H1 (cell line): ENCODE data around the gene MRAP. TPM values are rescaled to one million over a fixed set of nuclear protein-coding genes. Genes with fewer than 3 reads are reported as not detected.

Experiments
- CTCF ChIA-PET: fragments of 300-600 bp; sonication (Branson Sonifier 250); formaldehyde crosslinking; loops from one replicate; lab custom pipeline; 2021; ENCODE audit not compliant: partially characterized antibody; lab: Charles Lee
- POLR2A ChIA-PET: fragments of 300-600 bp; sonication (Branson Sonifier 250); formaldehyde crosslinking; loops from one replicate; lab custom pipeline; 2021; ENCODE audit warnings: inconsistent platforms; ENCODE audit not compliant: partially characterized antibody; lab: Charles Lee
- DNase-seq, 2 experiments: peaks; one replicate each; pipeline versions ENCODE4 v3.0.0 to v3.0.0-alpha.2; 2010 to 2022; ENCODE audit warnings: low spot score in 2 of 2, low read depth in 1 of 2, mixed read lengths in 1 of 2
- FAIRE-seq: peaks from 2 replicates; lab custom pipeline; 2011; peaks lifted over from hg19 to GRCh38; lab: Jason Lieb, UNC
- H2AFZ ChIP-seq: 2 replicates; pipeline ENCODE4 v1.8.1; 2012; ENCODE audit warnings: low read length, inconsistent platforms
- H2AK5ac ChIP-seq: 2 replicates; pipeline ENCODE4 v1.6.1; 2013; ENCODE audit warnings: low read depth, low read length
- H2BK120ac ChIP-seq: replicated peaks from 2 replicates; pipeline ENCODE3; 2013; ENCODE audit warnings: low read depth, low read length, inconsistent platforms
- H2BK12ac ChIP-seq: 2 replicates; pipeline ENCODE4 v1.6.1; 2013; ENCODE audit warnings: low read depth, low read length
- H2BK15ac ChIP-seq: 2 replicates; pipeline ENCODE4 v1.6.1; 2013; ENCODE audit warnings: low read length
- H2BK20ac ChIP-seq: 2 replicates; pipeline ENCODE4 v1.6.1; 2013; ENCODE audit warnings: low read length
- H2BK5ac ChIP-seq: 2 replicates; pipeline ENCODE4 v1.6.1; 2013; ENCODE audit warnings: low read depth, low read length
- H3K14ac ChIP-seq: 2 replicates; pipeline ENCODE4 v1.6.1; 2013; ENCODE audit warnings: inconsistent platforms; ENCODE audit not compliant: insufficient read length
- H3K18ac ChIP-seq: 2 replicates; pipeline ENCODE4 v1.6.1; 2013; ENCODE audit warnings: low read length; ENCODE audit errors: extremely low read depth
- H3K23ac ChIP-seq: 2 replicates; pipeline ENCODE4 v1.6.1; 2013; ENCODE audit warnings: inconsistent platforms; ENCODE audit not compliant: insufficient read length
- H3K23me2 ChIP-seq: 2 replicates; pipeline ENCODE4 v1.6.1; 2013; ENCODE audit warnings: low read depth, low read length
- H3K27ac ChIP-seq: 2 replicates; pipeline ENCODE4 v1.6.1; 2011; ENCODE audit warnings: low read depth, low read length, inconsistent platforms
- H3K27me3 ChIP-seq, 4 experiments: replicated peaks in 1 of 4; 1 replicate in 1 of 4; 2 replicates in 3 of 4; pipeline versions ENCODE4 v1.6.1 to v1.8.1; 2011 to 2013; ENCODE audit warnings: low read length in 3 of 4, mild to moderate bottlenecking in 3 of 4, inconsistent platforms in 2 of 4, mixed read lengths in 2 of 4, moderate library complexity in 1 of 4; ENCODE audit not compliant: control insufficient read depth in 3 of 4, insufficient read depth in 3 of 4; ENCODE audit errors: extremely low read depth in 1 of 4
- H3K36me3 ChIP-seq, 4 experiments: 2 replicates each; pipeline versions ENCODE4 v1.6.1 to v1.8.1; 2011 to 2013; ENCODE audit warnings: mild to moderate bottlenecking in 4 of 4, low read length in 3 of 4, moderate library complexity in 2 of 4, control low read depth in 1 of 4, inconsistent platforms in 1 of 4; ENCODE audit not compliant: insufficient read depth in 4 of 4, control insufficient read depth in 2 of 4
- H3K4ac ChIP-seq: replicated peaks from 2 replicates; pipeline ENCODE3; 2013; ENCODE audit warnings: low read length, low read depth, mixed read lengths, inconsistent platforms; ENCODE audit not compliant: insufficient read length
- H3K4me1 ChIP-seq, 4 experiments: replicated peaks in 1 of 4; 1 replicate in 1 of 4; 2 replicates in 3 of 4; pipeline versions ENCODE4 v1.6.1 to v1.8.1; 2011 to 2013; ENCODE audit warnings: low read length in 3 of 4, inconsistent platforms in 2 of 4, mixed read lengths in 1 of 4; ENCODE audit not compliant: insufficient read depth in 4 of 4, control insufficient read depth in 3 of 4
- H3K4me2 ChIP-seq, 2 experiments: 2 replicates each; pipeline versions ENCODE4 v1.6.1 to v1.8.1; 2011 to 2013; ENCODE audit warnings: low read depth in 2 of 2, low read length in 2 of 2, control low read depth in 1 of 2, inconsistent platforms in 1 of 2, mild to moderate bottlenecking in 1 of 2; ENCODE audit not compliant: insufficient read depth in 1 of 2
- H3K4me3 ChIP-seq, 4 experiments: fragments of 200-600, 300-600 bp in 1 of 4; sonication (generic), shearing (Covaris generic), sonication (Bioruptor Twin) in 1 of 4; 2 replicates each; pipeline versions ENCODE4 v1.5.1 to v1.8.1; 2011 to 2016; ENCODE audit warnings: low read length in 4 of 4, low read depth in 3 of 4, control low read depth in 2 of 4, inconsistent platforms in 2 of 4, mild to moderate bottlenecking in 2 of 4, mixed read lengths in 1 of 4, moderate library complexity in 1 of 4; ENCODE audit not compliant: insufficient read depth in 2 of 4; ENCODE audit errors: extremely low read depth in 1 of 4
- H3K56ac ChIP-seq: replicated peaks from 2 replicates; pipeline ENCODE3; 2013; ENCODE audit warnings: low read depth, mild to moderate bottlenecking, mixed read lengths, low read length, inconsistent platforms; ENCODE audit not compliant: insufficient read length
- H3K79me1 ChIP-seq: 2 replicates; pipeline ENCODE4 v1.6.1; 2013; ENCODE audit warnings: low read depth, low read length, control low read depth
- H3K79me2 ChIP-seq, 2 experiments: 2 replicates each; pipeline versions ENCODE4 v1.6.1 to v1.8.1; 2012 to 2013; ENCODE audit warnings: low read length in 2 of 2, mild to moderate bottlenecking in 2 of 2, inconsistent platforms in 1 of 2; ENCODE audit not compliant: insufficient read depth in 2 of 2, control insufficient read depth in 1 of 2
- H3K9ac ChIP-seq, 4 experiments: replicated peaks in 1 of 4; 1 replicate in 1 of 4; 2 replicates in 3 of 4; pipeline versions ENCODE4 v1.6.1 to v1.8.1; 2011 to 2013; ENCODE audit warnings: low read depth in 3 of 4, low read length in 3 of 4, control low read depth in 2 of 4, mild to moderate bottlenecking in 2 of 4, moderate library complexity in 2 of 4, inconsistent platforms in 1 of 4; ENCODE audit errors: extremely low read depth in 1 of 4
- H3K9me3 ChIP-seq, 2 experiments: 2 replicates each; pipeline versions ENCODE4 v1.6.1 to v1.8.1; 2012 to 2013; ENCODE audit warnings: mild to moderate bottlenecking in 2 of 2, moderate library complexity in 2 of 2, control low read depth in 1 of 2, inconsistent platforms in 1 of 2, low read depth in 1 of 2, low read length in 1 of 2, mixed read lengths in 1 of 2; ENCODE audit not compliant: insufficient read depth in 2 of 2
- H4K20me1 ChIP-seq, 2 experiments: replicated peaks in 1 of 2; 2 replicates each; pipeline versions ENCODE3 to v1.8.1; 2011 to 2013; ENCODE audit warnings: inconsistent platforms in 2 of 2, low read length in 2 of 2, mild to moderate bottlenecking in 1 of 2; ENCODE audit not compliant: insufficient read depth in 2 of 2, control insufficient read depth in 1 of 2
- H4K5ac ChIP-seq: 2 replicates; pipeline ENCODE4 v1.6.1; 2013; ENCODE audit warnings: low read length, low read depth, mixed read lengths, inconsistent platforms; ENCODE audit not compliant: insufficient read length
- H4K8ac ChIP-seq: 2 replicates; pipeline ENCODE4 v1.8.0; 2013; ENCODE audit warnings: mild to moderate bottlenecking, moderate library complexity, low read length, inconsistent platforms; ENCODE audit not compliant: insufficient read depth; ENCODE audit errors: extremely low read depth
- H4K91ac ChIP-seq: replicated peaks from 2 replicates; pipeline ENCODE3; 2013; ENCODE audit warnings: low read length, mixed read lengths, inconsistent platforms; ENCODE audit not compliant: insufficient read length
- KDM1A ChIP-seq: fragments of 200-600, 300-600 bp; sonication (generic); IDR thresholded peaks from 2 replicates; pipeline ENCODE4 v1.7.1; 2016; ENCODE audit warnings: mild to moderate bottlenecking, low read length, borderline replicate concordance
- SP1 ChIP-seq: IDR thresholded peaks from 2 replicates; pipeline ENCODE4 v1.6.1; 2011; ENCODE audit warnings: low read depth, low read length
- WGBS, 2 experiments: shearing (Covaris generic) in 1 of 2; methylation state at CpG; one replicate each; pipeline versions ENCODE4 v1.1.6 to v1.1.7; 2013 to 2015; ENCODE audit warnings: low lambda C conversion rate in 2 of 2, mixed read lengths in 2 of 2, inconsistent platforms in 1 of 2, low coverage in 1 of 2, missing lambda C conversion rate in 1 of 2; ENCODE audit not compliant: insufficient replicate concordance in 2 of 2, insufficient coverage in 1 of 2, insufficient read length in 1 of 2; ENCODE audit errors: extremely low coverage in 1 of 2, missing lambda C conversion rate in 1 of 2; 5-methylcytosine and 5-hydroxymethylcytosine counted together
- polyA plus RNA-seq, 7 experiments: library from polyadenylated mRNA; depleted of rRNA in 3 of 7; stranded (reverse) in 5 of 7; unstranded in 2 of 7; fragments of >200 nt in 5 of 7; fragments of 200-250 nt in 2 of 7; gene quantifications; 1 replicate in 5 of 7; 2 replicates in 1 of 7; 4 replicates in 1 of 7; pipeline versions ENCODE4 v1.2.1 to v1.2.3, GENCODE V29; 2011 to 2013; ENCODE audit warnings: missing spikeins in 2 of 7, mixed read lengths in 2 of 7
- total RNA-seq: library from RNA; stranded (reverse); fragmentation: NEBNext Ultra II Directional; extraction: Animal tissue kit (Norgen Biotek cat#: 25700); gene quantifications from 2 replicates; pipeline ENCODE4 v1.2.1, GENCODE V29; 2021

Gene MRAP
- total and polyA plus RNA-seq, 2 of the 8 experiments (the other 6 are each of a cell fraction or from before 2014, with no cell fraction given): not detected

- no peak for DNase-seq
- WGBS, 2 experiments: 18% methylated on average over 10 of the region's 10 CpGs; no CpG with 5 or more reads in 1 of the 2 experiments
- H3K27ac ChIP-seq: peak overlapping the region; percentile 24; the same call in 1 of the 2 replicates
- no peak overlapping the region for H2BK12ac ChIP-seq
- H2BK15ac ChIP-seq: no peak overlapping the region
- no peak overlapping the region for H3K14ac ChIP-seq
- no peak overlapping the region for H2BK120ac ChIP-seq
- H4K91ac ChIP-seq: no peak overlapping the region
- H3K36me3 ChIP-seq: peaks cover 0 to 5% (median 0%) of the 10 kb centered on the region in 4 experiments; a peak in 1 of 8 replicates
- ChIA-PET POLR2A (no interaction called here), CTCF (interaction anchor here (1.1 kb wide), 1 partner anchor 27 kb away, joined by 3 read pairs; no protein-coding TSS in a partner anchor)
- H2BK5ac ChIP-seq: peak overlapping the region; percentile 6; the same call in 1 of the 2 replicates
- H3K4ac ChIP-seq: no peak overlapping the region
- H3K9ac ChIP-seq: peak overlapping the region in 3 of 4 experiments; percentile 58 to 79 (median 62); a peak in 6 of 7 replicates
- no peak overlapping the region for H2BK20ac ChIP-seq
- H3K4me1 ChIP-seq: peaks cover 0 to 2% (median 0%) of the 10 kb centered on the region in 4 experiments; a peak in 4 of 7 replicates
- no peaks in the 10 kb centered on the region for H3K27me3 ChIP-seq
- H3K56ac ChIP-seq: no peak overlapping the region
- H4K8ac ChIP-seq: no peak overlapping the region; the same call in 1 of the 2 replicates
- peak overlapping the region; percentile 70 to 89 for H3K4me2 ChIP-seq
- H4K5ac ChIP-seq: peak overlapping the region; percentile 74
- peaks cover 3 to 27% of the 10 kb centered on the region in 2 experiments for H3K79me2 ChIP-seq
- TF ChIP-seq SP1: no peak
- TF ChIP-seq KDM1A: peak; percentile 7; the same call in 1 of the 2 replicates
- H2AFZ ChIP-seq: peak overlapping the region; percentile 97; the same call in 1 of the 2 replicates
- H3K4me3 ChIP-seq: peak overlapping the region; percentile 66 to 96 (median 92)
- no peaks in the 10 kb centered on the region for H4K20me1 ChIP-seq
- H3K9me3 ChIP-seq: no peaks in the 10 kb centered on the region
- no peak overlapping the region for H2AK5ac ChIP-seq
- H3K23ac ChIP-seq: no peak overlapping the region
- H3K79me1 ChIP-seq: 0 out of 2 replicates have a peak, but pooled peaks cover 2% of the 10 kb centered on the region
- no peaks in the 10 kb centered on the region; the same call in none of the 2 replicates for H3K23me2 ChIP-seq
- no peak for FAIRE-seq
- H3K18ac ChIP-seq: peak overlapping the region; percentile 95
Measured at GRCh38 chr21:32279377-32279680, 19.3 kb upstream of the MRAP start.
